HepG2 (cell line): ENCODE results near the gene WDR54. TPM values are rescaled to one million over a fixed set of nuclear protein-coding genes. Genes with fewer than 3 reads are reported as not detected.

Experiments used
- ATRX ChIP-seq: sonication (generic); formaldehyde crosslinking; IDR thresholded peaks from 2 replicates; pipeline ENCODE4 v1.4.0; 2020; ENCODE audit warnings: missing genetic modification reagents, borderline replicate concordance
- BRD4 ChIP-seq: sonication (generic); formaldehyde crosslinking; IDR thresholded peaks from 2 replicates; pipeline ENCODE4 v1.4.0; 2020; ENCODE audit warnings: missing genetic modification reagents
- CREB1 ChIP-seq, 2 experiments: fragments of 450-650 bp in 1 of 2; IDR thresholded peaks; 2 replicates each; pipeline ENCODE4 v1.6.1; 2016 to 2017; ENCODE audit warnings: control low read depth in 1 of 2, mild to moderate bottlenecking in 1 of 2, missing compliant biosample characterization in 1 of 2, missing genetic modification characterization in 1 of 2
- CREM ChIP-seq, 2 experiments: sonication (generic) in 1 of 2; formaldehyde crosslinking in 1 of 2; IDR thresholded peaks; 2 replicates each; pipeline versions ENCODE4 v1.4.0 to v1.6.1; 2016 to 2020; ENCODE audit warnings: antibody characterized with exemption in 1 of 2, mild to moderate bottlenecking in 1 of 2, missing genetic modification reagents in 1 of 2
- EEA1 ChIP-seq: sonication (generic); formaldehyde crosslinking; IDR thresholded peaks from 2 replicates; pipeline ENCODE4 v1.5.1; 2020; ENCODE audit warnings: mild to moderate bottlenecking, missing genetic modification reagents, borderline replicate concordance
- ELF3 ChIP-seq: IDR thresholded peaks from 2 replicates; pipeline ENCODE4 v1.6.1; 2016; ENCODE audit warnings: missing genetic modification reagents, missing compliant biosample characterization
- FOXM1 ChIP-seq: sonication (generic); formaldehyde crosslinking; IDR thresholded peaks from 2 replicates; pipeline ENCODE4 v1.5.0; 2020; ENCODE audit warnings: missing genetic modification reagents
- JUN ChIP-seq: sonication (generic); formaldehyde crosslinking; IDR thresholded peaks from 2 replicates; pipeline ENCODE4 v1.4.0; 2020; ENCODE audit warnings: mild to moderate bottlenecking, missing genetic modification reagents
- KLF12 ChIP-seq: sonication (generic); formaldehyde crosslinking; IDR thresholded peaks from 2 replicates; pipeline ENCODE4 v1.4.0; 2020; ENCODE audit warnings: missing genetic modification reagents, borderline replicate concordance
- SP2 ChIP-seq: sonication (generic); formaldehyde crosslinking; IDR thresholded peaks from 2 replicates; pipeline ENCODE4 v1.5.1; 2020; ENCODE audit warnings: mild to moderate bottlenecking, missing genetic modification reagents
- SYNCRIP ChIP-seq: fragments of 200-400 bp; formaldehyde crosslinking; IDR thresholded peaks from 2 replicates; pipeline ENCODE4 v1.6.1; 2018; ENCODE audit warnings: mild to moderate bottlenecking, low read depth, low read length; ENCODE audit not compliant: insufficient read depth
- YEATS4 ChIP-seq: sonication (generic); formaldehyde crosslinking; IDR thresholded peaks from 2 replicates; pipeline ENCODE4 v1.4.0; 2020; ENCODE audit warnings: missing genetic modification reagents, borderline replicate concordance
- ZNF234 ChIP-seq: sonication (generic); formaldehyde crosslinking; conservative IDR thresholded peaks from 2 replicates; pipeline ENCODE4 v1.5.1; 2020; ENCODE audit warnings: mild to moderate bottlenecking, missing genetic modification reagents
- ZNF343 ChIP-seq: sonication (generic); formaldehyde crosslinking; IDR thresholded peaks from 2 replicates; pipeline ENCODE4 v1.4.0; 2020; ENCODE audit warnings: mild to moderate bottlenecking, missing genetic modification reagents
- ZNF556 ChIP-seq: sonication (generic); formaldehyde crosslinking; IDR thresholded peaks from 2 replicates; pipeline ENCODE4 v1.4.0; 2020; ENCODE audit warnings: mild to moderate bottlenecking, missing genetic modification reagents, borderline replicate concordance
- ZNF850 ChIP-seq: sonication (generic); formaldehyde crosslinking; conservative IDR thresholded peaks from 2 replicates; pipeline ENCODE4 v1.9.0; 2021; ENCODE audit warnings: mild to moderate bottlenecking, missing genetic modification reagents
- ZSCAN22 ChIP-seq: sonication (generic); formaldehyde crosslinking; IDR thresholded peaks from 2 replicates; pipeline ENCODE4 v1.4.0; 2020; ENCODE audit warnings: mild to moderate bottlenecking, missing genetic modification reagents
- polyA plus RNA-seq, 8 experiments: library from polyadenylated mRNA; depleted of rRNA in 3 of 8; stranded (reverse) in 7 of 8; unstranded in 1 of 8; fragments of >200 nt; fragmentation: Illumina TruSeq in 4 of 8; extraction: Trizol in 4 of 8; gene quantifications; 2 replicates each; pipeline versions ENCODE4 v1.2.1 to v1.2.3, GENCODE V29; 2011 to 2016; ENCODE audit warnings: low read depth in 4 of 8, missing spikeins in 1 of 8, mixed read lengths in 1 of 8; ENCODE audit not compliant: insufficient read depth in 1 of 8
- total RNA-seq, 5 experiments: library from RNA; depleted of rRNA; stranded (reverse); fragments of >200 nt; fragmentation: Illumina TruSeq; extraction: Trizol; gene quantifications; 2 replicates each; pipeline ENCODE4 v1.2.3, GENCODE V29; 2016; ENCODE audit warnings: low read depth in 1 of 5
- TF ChIP-seq, protein P1 (sequence below): sonication (generic); formaldehyde crosslinking; IDR thresholded peaks from 2 replicates; pipeline ENCODE4 v1.8.1; 2023; ENCODE audit warnings: mild to moderate bottlenecking, missing genetic modification reagents
- TF ChIP-seq, protein P2 (sequence below): sonication (generic); formaldehyde crosslinking; IDR thresholded peaks from 2 replicates; pipeline ENCODE4 v1.4.0; 2020; ENCODE audit warnings: missing genetic modification reagents, borderline replicate concordance
- TF ChIP-seq, protein P3 (sequence below): IDR thresholded peaks from 2 replicates; pipeline ENCODE4 v1.6.1; 2016; ENCODE audit warnings: mild to moderate bottlenecking

Gene WDR54
- total and polyA plus RNA-seq, 2 of the 13 experiments (the other 11 are each of a cell fraction or from before 2014, with no cell fraction given) = 2.0 to 17.3 TPM

DNA sequence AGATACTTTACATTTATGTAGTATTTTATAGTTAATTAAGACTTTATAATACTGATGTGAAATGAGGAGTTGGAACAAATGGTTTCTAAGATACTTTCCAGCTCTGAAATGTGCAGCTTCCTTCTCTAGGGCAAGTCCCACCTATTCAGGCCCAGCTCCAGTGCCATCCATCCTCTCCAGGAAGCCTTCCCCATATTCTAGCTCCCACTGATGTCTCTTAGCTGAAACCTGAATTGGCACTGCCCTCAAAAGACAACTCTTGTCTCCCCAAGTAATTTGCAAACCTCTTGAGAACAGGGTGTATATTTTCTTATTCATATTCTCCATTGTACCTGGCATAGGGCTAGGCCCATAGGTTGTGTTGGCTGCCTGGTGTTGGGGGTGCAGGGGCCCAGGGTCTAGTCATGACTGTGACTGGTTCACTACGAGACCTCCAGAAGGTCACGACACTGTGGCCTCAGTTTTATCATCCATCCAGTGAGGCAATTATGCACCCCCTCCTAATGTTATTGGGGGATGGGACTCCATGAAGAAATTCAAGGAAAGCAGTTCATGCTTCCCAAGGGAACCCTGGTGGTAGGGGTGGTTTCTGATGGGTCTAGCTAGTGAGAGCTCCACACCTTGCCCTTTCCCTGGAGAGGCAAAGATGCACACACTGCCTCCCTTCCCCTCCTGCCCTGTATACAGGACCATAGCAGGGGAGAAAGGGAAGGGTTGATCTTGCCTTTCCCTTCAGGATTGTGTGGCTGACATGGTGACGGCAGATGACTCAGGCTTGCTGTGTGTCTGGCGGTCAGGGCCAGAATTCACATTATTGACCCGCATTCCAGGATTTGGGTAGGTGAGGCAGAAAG lies 2.8 kb downstream of the WDR54 start (continued):
- TF ChIP-seq, protein P1, sequence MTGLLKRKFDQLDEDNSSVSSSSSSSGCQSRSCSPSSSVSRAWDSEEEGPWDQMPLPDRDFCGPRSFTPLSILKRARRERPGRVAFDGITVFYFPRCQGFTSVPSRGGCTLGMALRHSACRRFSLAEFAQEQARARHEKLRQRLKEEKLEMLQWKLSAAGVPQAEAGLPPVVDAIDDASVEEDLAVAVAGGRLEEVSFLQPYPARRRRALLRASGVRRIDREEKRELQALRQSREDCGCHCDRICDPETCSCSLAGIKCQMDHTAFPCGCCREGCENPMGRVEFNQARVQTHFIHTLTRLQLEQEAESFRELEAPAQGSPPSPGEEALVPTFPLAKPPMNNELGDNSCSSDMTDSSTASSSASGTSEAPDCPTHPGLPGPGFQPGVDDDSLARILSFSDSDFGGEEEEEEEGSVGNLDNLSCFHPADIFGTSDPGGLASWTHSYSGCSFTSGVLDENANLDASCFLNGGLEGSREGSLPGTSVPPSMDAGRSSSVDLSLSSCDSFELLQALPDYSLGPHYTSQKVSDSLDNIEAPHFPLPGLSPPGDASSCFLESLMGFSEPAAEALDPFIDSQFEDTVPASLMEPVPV (CRISPR knock-in tag) = no peak
- TF ChIP-seq CREB1 (IDR thresholded peaks at IDR 0.05) (no peak), CREB1 (CRISPR knock-in tag; IDR thresholded peaks at IDR 0.05) (peak; percentile 35; the same call in 1 of the 2 replicates), SYNCRIP (no peak), ELF3 (CRISPR knock-in tag) (no peak), JUN (CRISPR knock-in tag) (no peak), KLF12 (CRISPR knock-in tag) (no peak), SP2 (CRISPR knock-in tag) (0 out of 2 replicates have a peak, but pooled peaks have one; percentile 26), BRD4 (CRISPR knock-in tag) (no peak), FOXM1 (CRISPR knock-in tag) (no peak), ZNF343 (CRISPR knock-in tag) (no peak), CREM (IDR thresholded peaks at IDR 0.05) (no peak), CREM (CRISPR knock-in tag; IDR thresholded peaks at IDR 0.05) (no peak), ZNF556 (CRISPR knock-in tag) (no peak), ZSCAN22 (CRISPR knock-in tag) (no peak), ZNF234 (no peak), YEATS4 (CRISPR knock-in tag) (no peak), EEA1 (no peak), ZNF850 (CRISPR knock-in tag) (no peak), ATRX (no peak)
- TF ChIP-seq, protein P2, sequence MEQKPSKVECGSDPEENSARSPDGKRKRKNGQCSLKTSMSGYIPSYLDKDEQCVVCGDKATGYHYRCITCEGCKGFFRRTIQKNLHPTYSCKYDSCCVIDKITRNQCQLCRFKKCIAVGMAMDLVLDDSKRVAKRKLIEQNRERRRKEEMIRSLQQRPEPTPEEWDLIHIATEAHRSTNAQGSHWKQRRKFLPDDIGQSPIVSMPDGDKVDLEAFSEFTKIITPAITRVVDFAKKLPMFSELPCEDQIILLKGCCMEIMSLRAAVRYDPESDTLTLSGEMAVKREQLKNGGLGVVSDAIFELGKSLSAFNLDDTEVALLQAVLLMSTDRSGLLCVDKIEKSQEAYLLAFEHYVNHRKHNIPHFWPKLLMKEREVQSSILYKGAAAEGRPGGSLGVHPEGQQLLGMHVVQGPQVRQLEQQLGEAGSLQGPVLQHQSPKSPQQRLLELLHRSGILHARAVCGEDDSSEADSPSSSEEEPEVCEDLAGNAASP (CRISPR knock-in tag) = no peak
- TF ChIP-seq, protein P3, sequence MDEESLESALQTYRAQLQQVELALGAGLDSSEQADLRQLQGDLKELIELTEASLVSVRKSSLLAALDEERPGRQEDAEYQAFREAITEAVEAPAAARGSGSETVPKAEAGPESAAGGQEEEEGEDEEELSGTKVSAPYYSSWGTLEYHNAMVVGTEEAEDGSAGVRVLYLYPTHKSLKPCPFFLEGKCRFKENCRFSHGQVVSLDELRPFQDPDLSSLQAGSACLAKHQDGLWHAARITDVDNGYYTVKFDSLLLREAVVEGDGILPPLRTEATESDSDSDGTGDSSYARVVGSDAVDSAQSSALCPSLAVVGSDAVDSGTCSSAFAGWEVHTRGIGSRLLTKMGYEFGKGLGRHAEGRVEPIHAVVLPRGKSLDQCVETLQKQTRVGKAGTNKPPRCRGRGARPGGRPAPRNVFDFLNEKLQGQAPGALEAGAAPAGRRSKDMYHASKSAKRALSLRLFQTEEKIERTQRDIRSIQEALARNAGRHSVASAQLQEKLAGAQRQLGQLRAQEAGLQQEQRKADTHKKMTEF (CRISPR knock-in tag) = no peak; the same call in 1 of the 2 replicates
